Omental fat pad (tissue), 4 donors: ENCODE results near the gene TRAPPC8. TPM values are rescaled to one million over a fixed set of nuclear protein-coding genes. Genes with fewer than 3 reads are reported as not detected.

Source experiments
- ATAC-seq: fragments of 150-250 bp; one replicate; pipeline ENCODE4 v1.9.1; 2016; ENCODE audit warnings: mild to moderate bottlenecking, moderate library complexity; ENCODE audit not compliant: low FRiP score
- DNase-seq: peaks from one replicate; pipeline ENCODE4 v3.0.0-alpha.2; 2019; ENCODE audit warnings: low spot score
- CTCF ChIP-seq, 3 donors: fragments of 450-650 bp; IDR thresholded peaks; one replicate each; pipeline ENCODE4 v1.5.1; 2016 to 2017; ENCODE audit warnings: antibody characterized with exemption in 3 of 3, mild to moderate bottlenecking in 3 of 3, moderate library complexity in 2 of 3
- total RNA-seq, 4 donors: library from RNA; depleted of rRNA; stranded (reverse); fragments of >200 nt; gene quantifications; one replicate each; pipeline ENCODE4 v1.1.0, GENCODE V29; 2016

The TRAPPC8 gene
- total RNA-seq, 4 donors from 2014 or later, result 36.2 to 45.7 (median 36.9) TPM

DNA sequence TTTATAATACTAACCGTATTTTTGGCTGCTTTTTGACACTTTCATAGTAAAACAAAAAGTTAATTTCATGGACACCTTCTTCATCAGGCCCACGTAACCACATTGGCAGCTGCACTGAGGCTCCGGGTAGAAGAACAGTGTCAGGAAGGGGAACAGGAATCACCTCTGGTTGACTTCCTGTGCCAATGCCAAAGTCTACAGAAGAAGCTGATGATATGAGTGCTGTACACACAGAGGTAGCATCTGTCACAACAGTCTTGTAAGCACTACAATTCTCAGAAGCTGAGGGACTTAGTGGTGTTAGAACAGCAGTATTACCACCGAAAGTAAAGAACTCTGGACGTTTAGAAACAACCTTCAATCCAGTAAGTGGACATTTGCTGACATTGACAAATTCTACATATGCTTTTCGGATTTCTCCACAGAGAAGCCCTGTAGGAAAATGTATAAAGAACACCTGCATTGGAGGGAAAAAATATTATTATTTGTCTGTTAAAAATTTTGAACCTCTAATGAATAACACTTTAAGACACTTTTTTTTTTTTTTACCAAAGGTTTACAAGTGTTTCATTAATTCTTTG is 85.3 kb downstream of the TRAPPC8 start:
- ATAC-seq (no peak), DNase-seq (no peak)
- no peak for TF ChIP-seq CTCF (IDR thresholded peaks at IDR 0.05)

DNA sequence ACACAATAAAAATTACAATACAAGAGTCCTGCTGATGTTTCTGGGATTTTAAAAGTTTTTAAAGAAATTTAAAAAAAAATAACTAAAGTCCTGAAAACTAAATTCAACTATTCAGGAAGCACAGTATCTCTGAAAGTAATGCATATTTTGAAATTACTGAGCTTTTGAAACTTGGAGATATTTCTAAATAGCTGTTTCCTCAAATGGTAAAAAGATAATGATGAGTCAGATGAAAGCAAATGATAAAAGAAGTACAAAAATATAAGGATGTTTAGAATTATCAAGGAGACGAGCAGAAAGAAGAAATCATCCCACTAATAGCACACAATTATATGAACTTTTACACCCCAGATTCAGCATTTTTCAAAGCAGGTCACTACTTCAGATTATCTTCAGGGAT is 92.1 kb downstream of the TRAPPC8 start:
- ATAC-seq (no peak), DNase-seq (no peak)
- no peak for TF ChIP-seq CTCF (IDR thresholded peaks at IDR 0.05)

DNA sequence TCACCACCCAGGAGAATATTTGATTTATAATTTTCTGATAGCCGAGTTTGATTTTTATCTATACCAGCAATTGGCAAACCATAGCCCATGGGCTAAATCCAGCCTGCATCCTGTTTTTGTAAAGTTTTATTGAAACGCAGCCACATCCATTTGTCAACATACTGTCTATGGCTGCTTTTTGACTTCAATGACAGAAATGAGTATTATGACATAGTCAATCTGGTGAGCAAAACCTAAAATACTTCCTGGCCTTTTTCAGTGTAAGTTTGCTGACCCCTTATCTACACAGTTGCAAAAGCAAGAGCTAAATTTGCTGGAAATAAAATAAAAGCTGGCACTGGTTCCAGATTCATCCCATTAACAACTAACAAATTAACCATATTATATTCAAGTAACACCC is 102.4 kb downstream of the TRAPPC8 start:
- ATAC-seq, result no peak
- TF ChIP-seq CTCF (IDR thresholded peaks at IDR 0.05), result no peak
- no peak for DNase-seq

- ATAC-seq, result no peak
- no peak for TF ChIP-seq CTCF (IDR thresholded peaks at IDR 0.05)
- no peak for DNase-seq
Measured at GRCh38 chr18:31837879-31838278, 105.0 kb downstream of the TRAPPC8 start.

GRCh38 chr18:31835528-31836133 is 107.3 kb downstream of the TRAPPC8 start:
- no peak for DNase-seq
- ATAC-seq, result no peak
- no peak for TF ChIP-seq CTCF (IDR thresholded peaks at IDR 0.05)

GRCh38 chr18:31831903-31832302 is 111.0 kb downstream of the TRAPPC8 start:
- ATAC-seq, result no peak
- DNase-seq, result no peak
- no peak for TF ChIP-seq CTCF (IDR thresholded peaks at IDR 0.05)

GRCh38 chr18:31830686-31831085 is 112.2 kb downstream of the TRAPPC8 start:
- TF ChIP-seq CTCF (IDR thresholded peaks at IDR 0.05), result no peak
- DNase-seq, result no peak
- ATAC-seq, result no peak
